Nucleus accumbens (tissue), 56 donors: ENCODE data around the gene MKNK1.
"Not testable (repeated sequence)": the region's sequence is repeated elsewhere in the genome, so short reads cannot be mapped to it uniquely, and the experiment has no call there.

ENCODE experiments used
- DNase-seq, 56 donors: peaks; one replicate each; lab custom pipeline; 2025; lab: John Stamatoyannopoulos, UW

The MKNK1 gene

DNA sequence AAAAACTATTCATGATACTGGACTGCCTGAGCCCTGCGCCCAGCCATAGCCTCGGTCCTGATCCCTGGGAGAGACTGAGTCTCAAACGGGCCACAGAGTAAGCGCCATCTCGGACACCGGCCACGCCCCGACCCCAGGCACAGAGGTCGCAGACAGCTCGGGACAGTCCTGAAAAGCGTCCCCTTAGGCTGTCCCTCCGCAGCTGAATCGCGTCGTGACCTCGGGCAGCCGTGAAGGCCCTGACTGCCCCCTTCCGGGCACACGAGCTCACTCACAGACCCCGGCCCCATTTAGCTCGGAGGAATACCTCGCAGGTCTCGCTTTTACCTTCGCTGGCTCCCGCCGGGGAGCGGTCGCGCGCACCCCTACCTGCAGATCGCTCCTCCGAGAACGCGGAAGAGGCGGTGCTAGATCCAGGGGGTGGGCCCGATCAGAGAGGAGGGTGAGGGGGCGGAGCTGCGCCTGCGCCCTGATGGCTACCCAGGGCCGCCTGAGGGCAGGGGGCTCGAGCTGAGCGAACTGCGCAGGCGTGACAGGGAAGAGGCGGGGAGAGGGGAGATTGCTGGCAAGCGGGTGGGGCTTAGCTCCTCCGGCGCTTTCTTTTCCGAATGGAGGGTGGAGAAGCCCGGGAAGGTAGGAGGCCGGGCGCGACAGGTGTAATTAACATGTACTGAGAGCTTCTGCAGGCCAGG lies at the start of gene MKNK1:
MKNK1 (minus strand) TSS at position 411 of the 692 bp plus-strand sequence. CDS start 20,941 bp downstream, outside the sequence.
- DNase-seq = peak; percentile 26 to 96 (median 82)

DNA sequence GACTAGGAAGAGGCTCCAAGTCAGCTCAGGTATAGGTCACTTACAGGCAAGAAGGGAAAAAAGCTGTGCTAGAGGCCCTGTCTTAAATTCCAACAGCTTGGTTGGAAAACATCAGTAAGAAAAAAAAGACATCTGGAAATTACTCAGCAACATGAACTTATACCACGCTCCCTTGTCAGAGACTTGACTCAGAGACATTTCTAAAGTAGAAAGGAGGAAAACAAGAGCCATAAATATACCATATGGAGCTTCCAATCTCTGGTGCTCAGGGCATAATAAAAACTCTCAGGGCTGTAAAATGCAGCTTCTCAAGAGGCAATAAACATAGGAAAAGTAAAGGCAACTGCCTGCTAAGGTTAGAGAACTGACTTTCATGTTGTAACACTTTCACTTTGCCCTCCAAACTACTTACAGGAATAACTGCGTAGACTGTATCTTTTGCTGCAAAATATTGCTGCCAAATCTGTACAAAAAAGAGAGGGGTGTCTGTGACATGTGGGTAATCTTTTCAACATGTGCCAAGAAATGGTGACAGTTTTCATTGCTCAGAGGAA lies 49.4 kb upstream of the MKNK1 start:
- peak in 1 of 56 donors; percentile 3 for DNase-seq

DNA sequence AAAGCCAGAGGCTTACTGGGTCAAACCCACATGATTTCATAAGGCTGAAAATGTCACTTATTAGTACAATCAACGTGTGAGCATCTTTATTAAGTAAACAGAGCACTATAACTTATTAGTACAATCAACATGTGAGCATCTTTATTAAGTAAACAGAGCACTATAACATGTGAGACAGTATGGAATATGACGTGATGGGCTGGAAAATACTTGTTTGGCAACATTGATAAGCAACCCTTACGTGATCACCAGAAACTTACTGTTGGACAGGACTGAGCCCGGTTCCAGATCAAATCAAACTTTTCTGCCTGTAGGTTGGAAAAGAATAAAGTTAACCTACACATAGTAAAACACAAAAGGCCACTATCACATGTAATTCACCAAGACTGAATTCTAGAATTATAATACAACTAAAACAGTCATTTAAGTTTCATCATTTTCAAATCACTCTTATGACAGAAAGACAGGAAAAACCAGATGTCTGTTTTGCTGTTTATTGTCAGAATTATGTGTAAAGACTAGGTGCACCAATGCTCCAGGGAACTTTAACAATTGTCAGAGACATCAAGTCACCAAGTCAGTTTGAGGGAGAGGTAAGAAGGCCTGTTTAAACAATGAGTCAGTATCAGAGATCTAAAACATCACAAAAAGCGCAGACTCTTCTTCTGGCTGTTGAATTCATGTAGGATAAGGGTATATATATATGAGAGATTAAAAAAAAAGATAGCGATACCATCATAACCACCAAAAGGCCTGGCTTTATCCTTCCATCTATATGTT lies 48.4 kb upstream of the MKNK1 start:
- DNase-seq = no peak

- DNase-seq = not testable (repeated sequence)
Observed at GRCh38 chr1:46651152-46651551, 47.1 kb upstream of the MKNK1 start.

DNA sequence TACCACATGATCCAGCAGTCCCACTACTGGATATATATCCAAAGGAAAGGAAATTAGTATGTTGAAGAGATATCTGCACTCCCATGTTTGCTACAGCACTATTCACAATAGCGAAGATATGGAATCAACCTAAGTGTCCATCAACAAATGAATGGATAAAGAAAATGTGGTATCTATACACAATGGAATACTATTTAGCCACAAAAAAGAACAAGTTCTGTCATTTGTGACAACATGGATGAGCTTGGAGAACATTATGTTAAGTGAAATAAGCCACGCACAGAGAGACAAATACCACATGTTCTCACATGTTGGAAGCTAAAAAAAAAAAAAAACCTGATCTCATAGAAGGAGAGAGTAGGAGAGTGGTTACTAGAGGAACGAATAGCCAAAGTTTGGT lies 46.4 kb upstream of the MKNK1 start:
- no peak for DNase-seq

GRCh38 chr1:46649764-46650163 lies 45.7 kb upstream of the MKNK1 start:
- DNase-seq = no peak

DNA sequence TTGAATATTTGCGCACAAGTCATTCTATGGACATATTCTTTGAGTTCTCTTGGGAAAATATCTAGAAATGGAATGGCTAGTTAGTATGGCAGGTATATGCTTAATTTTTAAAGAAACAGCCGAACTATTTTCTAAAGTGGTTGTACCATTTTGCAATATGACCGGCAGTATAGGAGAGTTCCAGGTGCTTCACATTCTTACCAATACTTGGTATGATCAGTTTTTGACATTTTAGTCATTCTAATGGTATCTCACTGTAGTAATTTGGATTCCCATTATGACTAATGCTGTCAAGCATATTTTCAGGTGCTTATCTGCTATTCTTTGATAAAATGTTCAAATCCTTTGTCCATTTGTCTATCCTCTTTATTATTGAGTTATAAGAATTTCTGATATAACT lies 43.5 kb upstream of the MKNK1 start:
- no peak for DNase-seq

- DNase-seq = no peak
Observed at GRCh38 chr1:46646844-46647243, 42.8 kb upstream of the MKNK1 start.

DNA sequence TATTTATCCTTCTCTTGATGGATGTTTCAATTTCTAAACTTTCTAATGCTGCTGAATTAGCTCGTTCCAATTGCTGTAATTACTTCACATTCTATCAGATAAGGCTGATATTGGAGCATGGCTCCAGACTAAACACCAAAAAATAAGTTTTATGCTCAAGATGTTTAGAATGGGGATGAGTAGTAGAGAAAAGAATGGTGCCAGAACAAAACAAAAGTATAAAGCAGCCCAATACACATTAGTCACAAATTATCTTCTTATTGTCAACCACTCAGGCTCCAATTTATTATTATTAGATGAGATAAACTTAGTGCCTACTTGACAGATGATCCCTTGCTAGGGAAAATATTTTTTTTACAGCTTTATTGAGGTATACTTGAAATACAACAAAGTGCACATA lies 42.3 kb upstream of the MKNK1 start:
- DNase-seq = no peak

DNA sequence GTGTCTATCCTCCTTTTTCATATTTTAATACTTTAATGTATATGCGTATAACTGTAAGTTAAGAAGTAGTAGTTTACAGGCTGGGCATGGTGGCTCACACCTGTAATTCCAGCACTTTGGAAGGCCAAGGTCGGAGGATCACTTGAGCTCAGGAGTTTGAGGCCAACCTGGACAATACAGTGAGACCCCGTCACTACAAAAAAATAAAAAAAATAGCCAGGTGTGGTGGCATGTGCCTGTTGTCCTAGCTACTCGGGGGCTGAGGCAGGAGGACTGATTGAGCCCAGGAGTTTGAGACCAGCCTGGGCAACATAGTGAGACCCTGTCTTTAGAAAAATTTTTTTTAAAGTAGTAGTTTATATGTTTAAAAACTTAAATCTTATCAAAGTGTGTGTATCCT lies 41.7 kb upstream of the MKNK1 start:
- no peak for DNase-seq

DNA sequence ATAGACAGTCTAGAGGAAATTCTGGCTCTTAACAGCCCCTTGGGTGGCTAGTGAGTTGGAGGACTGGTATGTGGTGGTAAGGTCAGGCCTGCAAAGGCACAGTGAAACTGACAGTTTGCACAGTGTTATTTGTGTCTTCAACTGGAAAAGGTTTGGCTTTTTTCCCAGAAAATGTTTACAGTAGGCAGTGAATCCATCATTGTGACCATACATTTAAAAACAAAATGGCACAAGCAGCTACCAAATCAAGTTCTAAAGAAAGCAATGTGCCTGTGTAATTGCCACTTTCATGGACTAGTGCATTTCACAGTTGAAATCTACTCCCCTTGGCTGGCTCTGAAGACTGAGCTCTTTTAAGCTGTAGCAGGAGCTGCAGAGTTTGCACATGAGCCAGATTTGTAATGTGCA lies 39.3 kb upstream of the MKNK1 start:
- peak in 1 of 56 donors; percentile 4 for DNase-seq

DNA sequence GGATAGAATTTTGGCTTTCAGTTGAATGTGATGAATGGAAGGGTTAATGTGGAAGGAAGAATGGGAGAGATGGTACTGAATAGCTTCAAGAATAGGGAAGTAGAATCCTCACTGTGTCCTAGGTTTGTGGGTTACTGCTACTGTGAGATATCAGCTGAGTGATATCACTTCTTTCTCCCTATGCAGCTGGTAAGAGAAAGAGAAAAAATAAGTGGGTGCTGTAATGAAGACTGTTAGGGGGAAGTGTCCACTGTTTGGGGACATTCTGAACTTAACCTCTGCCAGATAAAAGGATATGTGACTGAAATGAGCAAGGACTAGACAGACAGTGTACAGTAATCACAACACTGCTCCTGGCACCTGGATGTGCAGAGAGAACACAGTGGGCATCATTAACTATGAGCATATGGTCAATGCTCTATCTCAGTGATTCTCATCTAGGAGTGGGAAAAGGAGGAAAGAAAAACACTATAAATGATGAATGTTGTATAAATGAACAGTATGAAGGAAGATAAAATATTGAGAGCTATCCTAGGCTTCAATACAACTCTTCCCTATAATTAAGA lies 38.1 kb upstream of the MKNK1 start:
- no peak for DNase-seq

GRCh38 chr1:46639547-46639946 lies 35.5 kb upstream of the MKNK1 start:
- no peak for DNase-seq

DNA sequence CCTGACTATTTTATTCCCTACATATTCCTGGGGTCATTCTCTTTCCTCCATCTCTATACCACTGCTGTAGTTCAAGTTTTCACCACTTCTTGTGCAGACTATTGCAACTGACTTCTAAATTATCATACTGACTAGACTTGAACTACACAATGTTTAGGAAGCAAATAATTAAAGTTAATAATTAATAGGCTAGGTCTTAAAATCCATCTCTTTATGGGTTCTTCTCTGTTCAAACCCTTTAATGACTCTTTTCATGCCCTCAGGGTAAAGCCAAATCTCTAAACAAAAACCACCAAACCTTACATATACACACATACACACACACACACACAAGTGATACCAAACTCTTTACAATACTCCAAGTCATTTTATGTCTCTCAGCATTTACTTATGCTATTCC lies 34.9 kb upstream of the MKNK1 start:
- DNase-seq = no peak

DNA sequence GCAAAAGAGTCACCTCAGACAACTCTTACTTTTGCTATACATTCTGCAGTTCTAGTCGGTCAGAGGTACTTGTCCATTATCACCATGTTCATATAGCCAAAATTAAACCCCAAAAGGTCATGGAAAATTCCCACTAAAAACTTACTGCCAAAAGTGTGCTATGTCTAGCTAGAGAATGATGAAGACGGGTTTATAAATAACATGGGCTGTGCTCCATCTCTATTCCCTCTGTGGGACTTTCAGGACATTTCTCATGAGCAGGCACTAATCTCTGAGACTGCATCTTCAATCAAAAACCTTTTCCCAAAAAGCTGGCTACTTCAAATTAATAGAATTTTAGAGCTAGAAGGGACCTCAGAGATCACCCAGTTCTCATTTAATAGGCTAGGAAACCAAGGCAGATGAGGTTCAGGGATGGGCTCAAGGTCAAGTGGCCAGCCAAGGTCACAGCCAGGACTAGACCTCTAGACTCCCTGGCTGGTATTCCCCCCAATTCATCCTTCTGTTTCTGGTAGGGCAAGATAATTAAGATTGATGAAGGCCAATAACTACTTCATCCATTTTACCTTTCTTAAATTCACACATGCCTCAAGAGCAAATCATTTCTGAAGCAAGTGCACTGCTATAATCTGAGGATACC lies 33.5 kb upstream of the MKNK1 start:
- DNase-seq = no peak

DNA sequence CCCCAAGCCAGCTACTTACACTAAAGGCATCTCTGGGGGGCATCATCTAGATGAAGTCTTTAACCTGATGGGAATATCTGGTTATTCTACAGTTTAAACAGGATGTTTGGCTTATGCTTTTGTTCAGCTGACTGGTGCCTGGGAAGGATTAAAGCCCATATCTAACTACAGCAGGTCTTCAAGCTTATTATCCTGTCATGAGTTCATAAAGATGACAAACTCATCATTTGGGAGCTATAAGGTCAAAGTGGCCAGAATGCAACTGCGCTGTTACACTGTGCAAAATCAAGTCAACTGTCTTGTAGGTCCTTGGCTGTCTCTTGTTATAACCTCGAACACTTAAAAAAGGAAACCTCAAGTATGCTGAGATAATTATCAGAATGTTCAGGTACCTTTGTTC lies 31.1 kb upstream of the MKNK1 start:
- no peak for DNase-seq

DNA sequence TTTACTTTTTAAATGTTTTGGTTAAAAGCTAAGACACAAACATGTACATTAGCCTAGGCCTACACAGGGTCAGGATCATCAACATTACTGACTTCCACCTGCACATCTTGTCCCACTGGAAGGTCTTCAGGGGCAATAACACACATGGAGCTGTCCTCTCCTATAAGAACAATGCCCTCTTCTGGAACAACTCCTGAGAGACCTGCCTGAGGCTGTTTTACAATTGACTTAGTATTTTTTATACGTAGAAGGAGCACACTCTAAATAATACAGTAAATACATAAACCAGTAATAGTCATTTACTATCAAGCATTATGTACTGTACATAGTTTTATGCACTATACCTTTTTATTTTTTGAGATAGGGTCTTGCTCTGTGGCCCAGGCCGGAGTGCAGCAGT lies 26.7 kb upstream of the MKNK1 start:
- DNase-seq = no peak

GRCh38 chr1:46623743-46624644 lies 19.9 kb upstream of the MKNK1 start:
- DNase-seq = no peak

- peak in 6 of 56 donors; percentile 5 to 16 (median 9) for DNase-seq
Observed at GRCh38 chr1:46622344-46622743, 18.3 kb upstream of the MKNK1 start.

GRCh38 chr1:46621930-46622329 lies 17.9 kb upstream of the MKNK1 start:
- DNase-seq = no peak
